Naive thymus-derived CD4-positive, alpha-beta T cell (primary cell): Measurements from ENCODE around the gene SEMA3C. TPM values are rescaled to one million over a fixed set of nuclear protein-coding genes. Genes with fewer than 3 reads are reported as not detected.
A peak's percentile ranks its signal among the peaks of the same experiment; 100 is the strongest.

Experiments
- ATAC-seq: fragments of 150-1000 bp; cut with Tn5 transposase; 2 replicates; pipeline ENCODE4 v1.10.0; 2021; ENCODE audit warnings: mild to moderate bottlenecking, moderate library complexity
- CTCF ChIA-PET: fragments of 350-600 bp; sonication (Branson Sonifier 250); formaldehyde crosslinking; loops from one replicate; lab custom pipeline; 2021; ENCODE audit warnings: antibody characterized with exemption; lab: Charles Lee
- POLR2A ChIA-PET: fragments of 350-600 bp; sonication (Branson Sonifier 250); formaldehyde crosslinking; loops from one replicate; lab custom pipeline; 2021; ENCODE audit warnings: antibody characterized with exemption, inconsistent platforms; lab: Charles Lee
- DNase-seq, 9 donors: peaks; one replicate each; pipeline versions ENCODE4 v3.0.0 to v3.0.0-alpha.2; 2020 to 2022; ENCODE audit warnings: mixed read lengths in 1 of 9
- H3K27ac ChIP-seq: one replicate; pipeline ENCODE4 v1.7.0; 2013; ENCODE audit warnings: mild to moderate bottlenecking, low read depth, low read length, moderate library complexity
- H3K27me3 ChIP-seq, 2 donors: one replicate each; pipeline ENCODE4 v1.7.0; 2013; ENCODE audit warnings: low read length in 2 of 2, mild to moderate bottlenecking in 2 of 2, moderate library complexity in 2 of 2; ENCODE audit not compliant: control insufficient read depth in 2 of 2, insufficient read depth in 2 of 2
- H3K36me3 ChIP-seq, 3 experiments: 1 replicate in 2 of 3; 2 replicates in 1 of 3; pipeline ENCODE4 v1.7.0; 2013; ENCODE audit warnings: low read length in 3 of 3, mild to moderate bottlenecking in 3 of 3, moderate library complexity in 1 of 3; ENCODE audit not compliant: insufficient read depth in 3 of 3, control insufficient read depth in 2 of 3
- H3K4me1 ChIP-seq, 2 donors: one replicate each; pipeline ENCODE4 v1.7.0; 2013; ENCODE audit warnings: low read length in 2 of 2, mild to moderate bottlenecking in 2 of 2, moderate library complexity in 1 of 2; ENCODE audit not compliant: control insufficient read depth in 2 of 2, insufficient read depth in 2 of 2
- H3K4me3 ChIP-seq: 2 replicates; pipeline ENCODE4 v1.7.0; 2013; ENCODE audit warnings: mild to moderate bottlenecking, low read length
- H3K9me3 ChIP-seq, 3 experiments: 1 replicate in 2 of 3; 2 replicates in 1 of 3; pipeline ENCODE4 v1.7.0; 2013; ENCODE audit warnings: low read length in 3 of 3; ENCODE audit not compliant: control insufficient read depth in 2 of 3
- H3K27ac Mint-ChIP-seq, 9 donors: one replicate each; pipeline ENCODE4 v1.8.0; 2020 to 2022; ENCODE audit warnings: mixed read lengths in 9 of 9, mild to moderate bottlenecking in 8 of 9, moderate library complexity in 5 of 9, inconsistent platforms in 2 of 9
- H3K27me3 Mint-ChIP-seq, 5 donors: one replicate each; pipeline ENCODE4 v1.8.0; 2021 to 2022; ENCODE audit warnings: mixed read lengths in 5 of 5, mild to moderate bottlenecking in 1 of 5
- H3K36me3 Mint-ChIP-seq, 5 donors: one replicate each; pipeline ENCODE4 v1.8.0; 2020 to 2022; ENCODE audit warnings: mixed read lengths in 5 of 5, mild to moderate bottlenecking in 3 of 5, inconsistent platforms in 1 of 5
- H3K4me1 Mint-ChIP-seq, 7 donors: one replicate each; pipeline ENCODE4 v1.8.0; 2020 to 2022; ENCODE audit warnings: mixed read lengths in 7 of 7, mild to moderate bottlenecking in 3 of 7, inconsistent platforms in 1 of 7
- H3K4me3 Mint-ChIP-seq, 10 donors: one replicate each; pipeline ENCODE4 v1.8.0; 2020 to 2022; ENCODE audit warnings: mild to moderate bottlenecking in 10 of 10, mixed read lengths in 10 of 10, moderate library complexity in 6 of 10, inconsistent platforms in 2 of 10
- H3K9me3 Mint-ChIP-seq, 11 donors: one replicate each; pipeline ENCODE4 v1.8.0; 2020 to 2022; ENCODE audit warnings: mixed read lengths in 11 of 11, mild to moderate bottlenecking in 4 of 11, inconsistent platforms in 1 of 11, moderate library complexity in 1 of 11
- intact Hi-C, 2 donors: fragments of 100-400 bp; cut with micrococcal nuclease; formaldehyde crosslinking; loops; one replicate each; pipeline ENCODE4 v1.15.1; 2023
- polyA plus RNA-seq, 2 donors: library from polyadenylated mRNA; unstranded; fragments of 300-500 nt; fragmentation: Illumina TruSeq; gene quantifications; one replicate each; pipeline ENCODE4 v1.2.3, GENCODE V29; 2021
- total RNA-seq, 6 experiments: library from RNA in 5 of 6; stranded (reverse) in 5 of 6; gene quantifications; 1 replicate in 5 of 6; 2 replicates in 1 of 6; pipeline ENCODE4 v1.2.3 and lab custom pipeline; 2021 to 2026

The SEMA3C gene
- total and polyA plus RNA-seq, 7 experiments from 2014 or later = 0.35 to 9.4 (median 0.85) TPM; not detected in 3

- Mint-ChIP-seq H3K27me3 (peaks cover 32 to 51% (median 40%) of the 10 kb centered on the region in 5 donors), H3K4me3 (peak overlapping the region in 4 of 10 donors; percentile 1 to 12 (median 4)), H3K4me1 (peaks cover 0 to 10% (median 7%) of the 10 kb centered on the region in 7 donors), H3K27ac (no peak overlapping the region), H3K9me3 (peaks cover 0 to 7% (median 4%) of the 10 kb centered on the region in 11 donors), H3K36me3 (peaks cover 0 to 6% (median 0%) of the 10 kb centered on the region in 5 donors)
- CTCF ChIA-PET = no interaction called here
- no peak for DNase-seq
- Histone ChIP-seq H3K27me3 (peaks cover 0 to 3% of the 10 kb centered on the region in 2 donors), H3K4me3 (no peak overlapping the region), H3K9me3 (no peaks in the 10 kb centered on the region), H3K27ac (no peak overlapping the region), H3K36me3 (no peaks in the 10 kb centered on the region), H3K4me1 (no peaks in the 10 kb centered on the region)
- intact Hi-C loops = no loop called here
- ATAC-seq = no peak
- POLR2A ChIA-PET = interaction anchor here (0.7 kb wide), 1 partner anchor 16 kb away, joined by 3 read pairs; no protein-coding TSS in a partner anchor
Measured at GRCh38 chr7:80918399-80918798, 452 bp downstream of the SEMA3C start.

GRCh38 chr7:80916770-80917741 is 1.8 kb downstream of the SEMA3C start:
- Mint-ChIP-seq H3K4me3 (no peak overlapping the region), H3K9me3 (peaks cover 0 to 12% (median 2%) of the 10 kb centered on the region in 11 donors), H3K4me1 (peaks cover 0 to 10% (median 6%) of the 10 kb centered on the region in 7 donors), H3K36me3 (peaks cover 0 to 6% (median 0%) of the 10 kb centered on the region in 5 donors), H3K27ac (no peak overlapping the region), H3K27me3 (peaks cover 32 to 47% (median 40%) of the 10 kb centered on the region in 5 donors)
- Histone ChIP-seq H3K27me3 (peaks cover 0 to 3% of the 10 kb centered on the region in 2 donors), H3K4me3 (no peak overlapping the region), H3K9me3 (no peaks in the 10 kb centered on the region), H3K27ac (no peak overlapping the region), H3K36me3 (no peaks in the 10 kb centered on the region), H3K4me1 (no peaks in the 10 kb centered on the region)
- ATAC-seq (no peak), DNase-seq (no peak)
- intact Hi-C loops = no loop called here
- ChIA-PET POLR2A (no interaction called here), CTCF (no interaction called here)

DNA sequence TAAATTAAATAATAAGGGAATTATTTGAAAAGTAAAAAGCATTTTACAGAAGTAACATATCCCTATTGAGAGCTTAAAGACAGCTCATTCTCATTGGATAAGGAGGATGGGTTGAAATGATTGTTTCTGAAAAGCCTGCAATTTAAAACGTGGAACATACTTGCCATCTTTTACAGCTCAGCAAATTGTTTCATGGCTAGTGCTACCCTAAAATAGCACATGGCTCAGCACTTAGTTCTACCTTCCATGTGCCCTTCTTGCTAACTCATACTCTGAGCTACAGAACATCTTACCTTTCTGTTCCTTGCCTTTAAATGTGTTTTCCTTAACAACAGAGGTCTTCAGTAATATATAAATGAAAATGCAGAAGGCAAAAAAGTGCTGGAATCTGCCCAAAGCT is 8.6 kb downstream of the SEMA3C start:
- no peak overlapping the region for H3K27ac ChIP-seq
- H3K9me3 ChIP-seq = no peaks in the 10 kb centered on the region
- ATAC-seq = no peak
- Mint-ChIP-seq H3K4me1 (no peaks in the 10 kb centered on the region), H3K4me3 (no peak overlapping the region), H3K9me3 (peaks cover 0 to 12% (median 0%) of the 10 kb centered on the region in 11 donors), H3K27me3 (no peaks in the 10 kb centered on the region), H3K36me3 (no peaks in the 10 kb centered on the region), H3K27ac (no peak overlapping the region)
- ChIA-PET POLR2A (no interaction called here), CTCF (no interaction called here)
- intact Hi-C loops = no loop called here
- H3K4me3 ChIP-seq = no peak overlapping the region
- H3K36me3 ChIP-seq = no peaks in the 10 kb centered on the region
- H3K27me3 ChIP-seq = no peaks in the 10 kb centered on the region
- H3K4me1 ChIP-seq = no peaks in the 10 kb centered on the region
- no peak for DNase-seq

DNA sequence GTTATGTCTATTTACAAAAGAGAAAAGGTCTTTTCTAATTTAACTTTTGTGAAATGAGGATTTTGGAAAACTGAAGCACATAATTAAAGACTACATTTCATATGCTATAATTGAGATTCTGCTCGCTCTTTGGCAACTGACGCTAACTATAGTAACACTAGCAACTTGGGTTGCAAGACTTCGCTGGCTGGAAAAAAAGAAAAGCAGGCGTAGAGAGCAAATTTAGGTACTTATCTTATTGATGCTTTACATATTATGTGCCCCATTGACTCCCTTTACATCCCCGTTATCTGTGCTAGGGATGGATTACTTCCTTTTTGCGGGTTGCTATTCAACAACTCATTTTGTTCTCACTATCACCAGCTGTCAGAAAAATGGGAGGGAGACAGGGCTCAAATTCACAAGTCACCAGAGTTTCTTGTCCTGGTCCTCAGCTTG is 10.5 kb downstream of the SEMA3C start:
- CTCF ChIA-PET = no interaction called here
- Histone ChIP-seq H3K36me3 (no peaks in the 10 kb centered on the region), H3K4me3 (no peak overlapping the region), H3K27me3 (no peaks in the 10 kb centered on the region), H3K27ac (no peak overlapping the region), H3K4me1 (no peaks in the 10 kb centered on the region), H3K9me3 (no peaks in the 10 kb centered on the region)
- H3K27ac Mint-ChIP-seq = no peak overlapping the region
- H3K27me3 Mint-ChIP-seq = no peaks in the 10 kb centered on the region
- peaks cover 0 to 12% (median 0%) of the 10 kb centered on the region in 11 donors for H3K9me3 Mint-ChIP-seq
- intact Hi-C loops = no loop called here
- no peaks in the 10 kb centered on the region for H3K36me3 Mint-ChIP-seq
- no peak overlapping the region for H3K4me3 Mint-ChIP-seq
- H3K4me1 Mint-ChIP-seq = peaks cover 0 to 2% (median 0%) of the 10 kb centered on the region in 7 donors
- DNase-seq (no peak), ATAC-seq (no peak)
- POLR2A ChIA-PET = no interaction called here

GRCh38 chr7:80907612-80908011 is 11.2 kb downstream of the SEMA3C start:
- intact Hi-C loops = no loop called here
- DNase-seq (no peak), ATAC-seq (no peak)
- Mint-ChIP-seq H3K36me3 (no peaks in the 10 kb centered on the region), H3K9me3 (peaks cover 0 to 12% (median 0%) of the 10 kb centered on the region in 11 donors), H3K4me3 (no peak overlapping the region), H3K27ac (no peak overlapping the region), H3K4me1 (peaks cover 0 to 2% (median 0%) of the 10 kb centered on the region in 7 donors), H3K27me3 (no peaks in the 10 kb centered on the region)
- Histone ChIP-seq H3K27ac (no peak overlapping the region), H3K4me3 (no peak overlapping the region), H3K36me3 (no peaks in the 10 kb centered on the region), H3K4me1 (no peaks in the 10 kb centered on the region), H3K27me3 (no peaks in the 10 kb centered on the region), H3K9me3 (no peaks in the 10 kb centered on the region)
- ChIA-PET POLR2A (no interaction called here), CTCF (no interaction called here)

- Mint-ChIP-seq H3K4me3 (no peak overlapping the region), H3K4me1 (peaks cover 0 to 2% (median 0%) of the 10 kb centered on the region in 7 donors), H3K27me3 (no peaks in the 10 kb centered on the region), H3K36me3 (no peaks in the 10 kb centered on the region), H3K27ac (no peak overlapping the region), H3K9me3 (peaks cover 0 to 9% (median 0%) of the 10 kb centered on the region in 11 donors)
- ChIA-PET POLR2A (no interaction called here), CTCF (no interaction called here)
- no peak for ATAC-seq
- H3K36me3 ChIP-seq = no peaks in the 10 kb centered on the region
- no peaks in the 10 kb centered on the region for H3K9me3 ChIP-seq
- intact Hi-C loops = no loop called here
- H3K27ac ChIP-seq = no peak overlapping the region
- H3K4me3 ChIP-seq = no peak overlapping the region
- no peaks in the 10 kb centered on the region for H3K27me3 ChIP-seq
- no peaks in the 10 kb centered on the region for H3K4me1 ChIP-seq
- DNase-seq = no peak
Measured at GRCh38 chr7:80907141-80907601, 11.7 kb downstream of the SEMA3C start.
